ENCODE results near the gene GNGT2. TPM values are rescaled to one million over a fixed set of nuclear protein-coding genes. Genes with fewer than 3 reads are reported as not detected.

The GNGT2 gene
- total RNA-seq, 1 experiment from 2014 or later, result 0.40 TPM

DNA sequence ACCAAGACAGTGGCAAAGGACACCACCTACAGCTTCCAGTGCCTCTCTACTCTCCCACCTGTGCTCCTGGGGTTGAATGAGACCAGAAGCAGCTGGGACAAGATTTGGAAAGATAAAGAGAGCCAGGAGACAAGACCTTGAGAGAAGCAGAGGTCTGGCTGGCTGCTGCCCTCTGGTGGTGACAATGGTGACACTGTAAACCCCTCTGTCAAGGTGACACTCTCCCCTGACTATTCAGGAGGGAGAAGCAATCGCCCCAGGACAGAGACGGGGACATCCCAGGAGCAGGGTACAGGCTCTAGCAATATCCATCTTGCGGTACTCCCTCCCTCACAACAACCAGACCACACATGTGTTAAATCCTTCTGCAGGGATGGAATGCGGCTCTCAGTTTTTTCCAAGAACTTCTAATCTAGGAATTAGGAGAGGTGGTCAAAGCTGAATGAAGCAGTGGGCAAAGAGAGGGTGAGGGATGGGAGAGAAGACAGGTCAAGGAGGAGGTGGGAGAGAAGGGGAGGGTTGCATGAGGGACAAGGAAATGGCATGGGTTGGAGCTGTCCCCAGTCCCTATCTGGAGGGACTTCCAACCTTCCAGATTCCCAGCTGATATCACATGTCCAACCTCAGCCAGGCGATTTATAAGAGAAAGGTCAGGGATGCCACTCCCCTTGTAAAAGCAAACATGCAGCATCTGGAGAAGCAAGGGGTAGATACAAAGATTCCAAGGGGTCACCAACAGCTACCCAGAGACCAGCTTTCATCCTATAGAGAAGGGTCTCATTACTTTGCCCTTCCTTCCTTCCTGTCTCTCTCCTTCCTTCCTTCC lies 17.3 kb upstream of the GNGT2 start:
- Histone ChIP-seq H4K20me1 (ENCODE audit: low read length) (no peaks in the 10 kb centered on the region), H3K27me3 (ENCODE audit: low read length) (peaks cover 24% of the 10 kb centered on the region), H3K79me2 (ENCODE audit: low read length) (no peaks in the 10 kb centered on the region), H3K4me3 (ENCODE audit: low read length) (no peak overlapping the region), H3K4me1 (ENCODE audit: insufficient read depth, low read length) (peaks cover 12% of the 10 kb centered on the region; the same call in 1 of the 2 replicates), H3K9ac (ENCODE audit: low read length) (no peak overlapping the region), H3F3A (ENCODE audit: low read length, unreplicated experiment) (no peaks in the 10 kb centered on the region), H3K9me3 (ENCODE audit: low read length) (no peaks in the 10 kb centered on the region), H3K27ac (ENCODE audit: low read length) (no peak overlapping the region), H3K9me2 (replicated peaks; ENCODE audit: low read length) (no peaks in the 10 kb centered on the region), H3K4me2 (ENCODE audit: low read length) (peak overlapping the region; percentile 13; the same call in 1 of the 2 replicates), H2AFZ (ENCODE audit: low read length) (no peak overlapping the region), H3K36me3 (ENCODE audit: low read depth, low read length) (no peaks in the 10 kb centered on the region)
- BruUV-seq (replicated peaks), result no TSS peak
- ATAC-seq, result peak; percentile 64
- DNase-seq, result peak; percentile 88
- POLR2A ChIA-PET (ENCODE audit: unreplicated experiment), result no interaction called here
- intact Hi-C loops (cut with micrococcal nuclease), result loop anchor here (1.0 to 2.0 kb wide), 4 partner anchors 35 to 273 kb away; no protein-coding TSS in a partner anchor
- CTCF ChIA-PET, result interaction anchor here (0.6 to 1.1 kb wide), 5 partner anchors 44 to 429 kb away, joined by 3 to 11 read pairs (median 5); no protein-coding TSS in a partner anchor
- TF ChIP-seq, protein P1, sequence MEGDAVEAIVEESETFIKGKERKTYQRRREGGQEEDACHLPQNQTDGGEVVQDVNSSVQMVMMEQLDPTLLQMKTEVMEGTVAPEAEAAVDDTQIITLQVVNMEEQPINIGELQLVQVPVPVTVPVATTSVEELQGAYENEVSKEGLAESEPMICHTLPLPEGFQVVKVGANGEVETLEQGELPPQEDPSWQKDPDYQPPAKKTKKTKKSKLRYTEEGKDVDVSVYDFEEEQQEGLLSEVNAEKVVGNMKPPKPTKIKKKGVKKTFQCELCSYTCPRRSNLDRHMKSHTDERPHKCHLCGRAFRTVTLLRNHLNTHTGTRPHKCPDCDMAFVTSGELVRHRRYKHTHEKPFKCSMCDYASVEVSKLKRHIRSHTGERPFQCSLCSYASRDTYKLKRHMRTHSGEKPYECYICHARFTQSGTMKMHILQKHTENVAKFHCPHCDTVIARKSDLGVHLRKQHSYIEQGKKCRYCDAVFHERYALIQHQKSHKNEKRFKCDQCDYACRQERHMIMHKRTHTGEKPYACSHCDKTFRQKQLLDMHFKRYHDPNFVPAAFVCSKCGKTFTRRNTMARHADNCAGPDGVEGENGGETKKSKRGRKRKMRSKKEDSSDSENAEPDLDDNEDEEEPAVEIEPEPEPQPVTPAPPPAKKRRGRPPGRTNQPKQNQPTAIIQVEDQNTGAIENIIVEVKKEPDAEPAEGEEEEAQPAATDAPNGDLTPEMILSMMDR (conservative IDR thresholded peaks at IDR 0.05; ENCODE audit: low read depth, low read length), result peak; percentile 97
- no peak for TF ChIP-seq EZH2phosphoT487 (IDR thresholded peaks at IDR 0.05; ENCODE audit: borderline replicate concordance, low read length)
- no peak for TF ChIP-seq EZH2 (IDR thresholded peaks at IDR 0.05; ENCODE audit: low read length, unreplicated experiment)

DNA sequence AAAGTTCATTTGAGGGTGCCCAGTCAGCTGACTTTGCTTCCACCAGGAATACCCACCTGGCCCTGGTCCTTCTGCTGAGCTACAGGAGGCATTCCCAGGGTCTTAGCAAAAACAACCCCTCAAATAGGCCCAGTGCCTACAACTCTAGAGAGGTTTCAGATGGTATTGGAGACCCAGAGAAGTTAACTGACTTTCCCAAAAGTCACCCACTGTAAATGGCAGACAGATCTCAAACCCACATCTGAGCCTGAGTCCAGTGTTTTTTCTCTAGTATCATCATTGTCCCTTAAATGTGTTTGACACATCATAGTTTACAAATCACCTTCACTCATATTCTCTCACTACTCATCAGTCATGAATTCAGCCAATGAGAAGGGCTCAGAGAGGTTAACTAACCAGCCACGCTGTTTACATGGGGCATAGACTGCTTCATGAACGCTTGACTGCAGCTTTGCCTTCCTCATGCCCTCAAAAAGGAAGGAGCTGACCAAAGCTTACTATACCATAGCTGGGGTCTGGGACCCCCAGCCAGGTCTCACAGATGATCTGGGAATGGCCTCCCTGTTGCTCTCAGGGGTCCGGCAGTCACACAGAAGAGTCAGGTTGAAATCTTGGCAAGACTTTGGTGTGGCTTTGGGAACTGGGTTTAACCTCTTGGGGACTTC lies 16.5 kb upstream of the GNGT2 start:
- CTCF ChIA-PET, result interaction anchor here (0.6 to 1.1 kb wide), 5 partner anchors 47 to 272 kb away, joined by 3 to 7 read pairs (median 4); no protein-coding TSS in a partner anchor
- H3K4me2 ChIP-seq (ENCODE audit: low read length), result no peak overlapping the region
- H3K4me3 ChIP-seq (ENCODE audit: low read length), result no peak overlapping the region
- no peaks in the 10 kb centered on the region for H3K9me3 ChIP-seq (ENCODE audit: low read length)
- POLR2A ChIA-PET (ENCODE audit: unreplicated experiment), result no interaction called here
- H3K27me3 ChIP-seq (ENCODE audit: low read length), result peaks cover 24% of the 10 kb centered on the region
- no peak overlapping the region for H3K9ac ChIP-seq (ENCODE audit: low read length)
- H3F3A ChIP-seq (ENCODE audit: low read length, unreplicated experiment), result no peaks in the 10 kb centered on the region
- no peak for DNase-seq
- intact Hi-C loops (cut with micrococcal nuclease), result loop anchor here (1.0 to 2.0 kb wide), 4 partner anchors 34 to 273 kb away; no protein-coding TSS in a partner anchor
- H3K27ac ChIP-seq (ENCODE audit: low read length), result no peak overlapping the region
- no peaks in the 10 kb centered on the region for H3K79me2 ChIP-seq (ENCODE audit: low read length)
- TF ChIP-seq EZH2 (IDR thresholded peaks at IDR 0.05; ENCODE audit: low read length, unreplicated experiment), result no peak
- TF ChIP-seq, protein P1 (conservative IDR thresholded peaks at IDR 0.05; ENCODE audit: low read depth, low read length), result no peak
- no peak for TF ChIP-seq EZH2phosphoT487 (IDR thresholded peaks at IDR 0.05; ENCODE audit: borderline replicate concordance, low read length)
- H2AFZ ChIP-seq (ENCODE audit: low read length), result no peak overlapping the region
- no peaks in the 10 kb centered on the region for H3K9me2 ChIP-seq (replicated peaks; ENCODE audit: low read length)
- no peaks in the 10 kb centered on the region for H4K20me1 ChIP-seq (ENCODE audit: low read length)
- peaks cover 12% of the 10 kb centered on the region; the same call in 1 of the 2 replicates for H3K4me1 ChIP-seq (ENCODE audit: insufficient read depth, low read length)
- no TSS peak for BruUV-seq (replicated peaks)
- ATAC-seq, result no peak
- no peaks in the 10 kb centered on the region for H3K36me3 ChIP-seq (ENCODE audit: low read depth, low read length)

Measured in PC-3 (cell line).